B cell (primary cell): ENCODE results near the gene CFAP65. TPM values are rescaled to one million over a fixed set of nuclear protein-coding genes. Genes with fewer than 3 reads are reported as not detected.

Experiments used
- ATAC-seq: fragments of 200-7000 bp; cut with Tn5 transposase; one replicate; pipeline ENCODE4 v1.10.0; 2021; ENCODE audit warnings: low read depth, mild to moderate bottlenecking, moderate number of reproducible peaks, moderate library complexity
- CTCF ChIA-PET: fragments of 350-600 bp; sonication (Branson Sonifier 250); formaldehyde crosslinking; loops from one replicate; lab custom pipeline; 2021; ENCODE audit warnings: antibody characterized with exemption, inconsistent platforms; lab: Charles Lee
- POLR2A ChIA-PET: fragments of 350-600 bp; sonication (Branson Sonifier 250); formaldehyde crosslinking; loops from one replicate; lab custom pipeline; 2021; ENCODE audit warnings: antibody characterized with exemption; lab: Charles Lee
- DNase-seq: peaks from one replicate; pipeline ENCODE4 v3.0.0; 2013
- H2AFZ ChIP-seq: 2 replicates; pipeline ENCODE4 v1.6.1; 2012; ENCODE audit warnings: mild to moderate bottlenecking, low read depth, low read length; ENCODE audit not compliant: insufficient read depth, poor library complexity, severe bottlenecking
- H3K27ac ChIP-seq, 2 donors: 1 replicate in 1 of 2; 2 replicates in 1 of 2; pipeline ENCODE4 v1.5.1; 2012 to 2013; ENCODE audit warnings: low read length in 2 of 2, mild to moderate bottlenecking in 2 of 2, moderate library complexity in 1 of 2
- H3K27me3 ChIP-seq, 4 experiments: fragments of 200-600 bp in 1 of 4; sonication (generic) in 1 of 4; replicated peaks in 1 of 4; 1 replicate in 2 of 4; 2 replicates in 2 of 4; pipeline versions ENCODE4 v1.6.1 to v1.7.0; 2013 to 2016; ENCODE audit warnings: low read length in 3 of 4, mild to moderate bottlenecking in 2 of 4, mixed read lengths in 1 of 4, moderate library complexity in 1 of 4; ENCODE audit not compliant: insufficient read depth in 4 of 4, control insufficient read depth in 3 of 4; ENCODE audit errors: control extremely low read depth in 1 of 4
- H3K36me3 ChIP-seq, 2 experiments: replicated peaks in 1 of 2; 1 replicate in 1 of 2; 2 replicates in 1 of 2; pipeline versions ENCODE4 v1.6.1 to v1.7.1; 2013; ENCODE audit warnings: low read length in 1 of 2; ENCODE audit not compliant: insufficient read depth in 2 of 2, control insufficient read depth in 1 of 2; ENCODE audit errors: control extremely low read depth in 1 of 2, extremely low read depth in 1 of 2
- H3K4me1 ChIP-seq, 2 donors: fragments of 200-600 bp in 1 of 2; sonication (generic) in 1 of 2; 1 replicate in 1 of 2; 2 replicates in 1 of 2; pipeline versions ENCODE4 v1.5.1 to v1.6.1; 2013 to 2017; ENCODE audit warnings: low read length in 2 of 2; ENCODE audit not compliant: control insufficient read depth in 2 of 2, insufficient read depth in 2 of 2
- H3K4me2 ChIP-seq: replicated peaks from 2 replicates; pipeline ENCODE3; 2012; ENCODE audit warnings: mild to moderate bottlenecking, low read depth, low read length; ENCODE audit not compliant: poor library complexity, severe bottlenecking
- H3K4me3 ChIP-seq, 5 experiments: fragments of 200-600 bp in 1 of 5; sonication (generic) in 1 of 5; 1 replicate in 3 of 5; 2 replicates in 2 of 5; pipeline versions ENCODE4 v1.5.1 to v1.7.0; 2011 to 2016; ENCODE audit warnings: low read length in 4 of 5, mild to moderate bottlenecking in 4 of 5, low read depth in 2 of 5, control low read depth in 1 of 5, moderate library complexity in 1 of 5; ENCODE audit not compliant: insufficient read depth in 1 of 5; ENCODE audit errors: control extremely low read depth in 1 of 5, extremely low read depth in 1 of 5
- H3K79me2 ChIP-seq: fragments of 200-600 bp; sonication (generic); one replicate; pipeline ENCODE4 v1.6.0; 2016; ENCODE audit warnings: low read length; ENCODE audit not compliant: control insufficient read depth, insufficient read depth
- H3K9ac ChIP-seq: fragments of 200-600 bp; sonication (generic); 2 replicates; pipeline ENCODE4 v1.6.1; 2017; ENCODE audit warnings: mild to moderate bottlenecking, low read length, moderate library complexity
- H3K9me3 ChIP-seq, 3 donors: one replicate each; pipeline versions ENCODE4 v1.6.1 to v1.7.1; 2013; ENCODE audit warnings: low read length in 2 of 3; ENCODE audit not compliant: control insufficient read depth in 2 of 3, insufficient read depth in 1 of 3; ENCODE audit errors: control extremely low read depth in 1 of 3
- H4K20me1 ChIP-seq: 2 replicates; pipeline ENCODE4 v1.6.0; 2012; ENCODE audit warnings: mild to moderate bottlenecking, low read length; ENCODE audit not compliant: insufficient read depth, control insufficient read depth, poor library complexity, severe bottlenecking
- H3K27ac Mint-ChIP-seq: one replicate; pipeline ENCODE4 v1.8.0; 2021; ENCODE audit warnings: mixed read lengths
- H3K27me3 Mint-ChIP-seq: one replicate; pipeline ENCODE4 v1.8.0; 2021; ENCODE audit warnings: mixed read lengths
- H3K4me1 Mint-ChIP-seq: one replicate; pipeline ENCODE4 v1.8.0; 2021; ENCODE audit warnings: mixed read lengths
- H3K4me3 Mint-ChIP-seq: one replicate; pipeline ENCODE4 v1.8.0; 2021; ENCODE audit warnings: mixed read lengths
- H3K9me3 Mint-ChIP-seq: one replicate; pipeline ENCODE4 v1.8.0; 2022; ENCODE audit warnings: mixed read lengths; ENCODE audit not compliant: insufficient read depth
- EZH2 ChIP-seq: IDR thresholded peaks from 2 replicates; pipeline ENCODE4 v1.6.1; 2012; ENCODE audit warnings: borderline replicate concordance, low read depth, mild to moderate bottlenecking, moderate library complexity, low read length; ENCODE audit not compliant: insufficient read depth, poor library complexity, severe bottlenecking
- WGBS: methylation state at CpG from one replicate; pipeline ENCODE4 v1.1.5; 2013; ENCODE audit warnings: missing lambda C conversion rate; ENCODE audit not compliant: insufficient coverage; 5-methylcytosine and 5-hydroxymethylcytosine counted together
- intact Hi-C: fragments of 100-400 bp; cut with micrococcal nuclease; formaldehyde crosslinking; loops from one replicate; pipeline ENCODE4 v1.10.0; 2022
- polyA plus RNA-seq: library from polyadenylated mRNA; depleted of rRNA; stranded (reverse); fragments of >200 nt; gene quantifications from 2 replicates; pipeline ENCODE4 v1.2.3, GENCODE V29; 2012
- total RNA-seq, 2 donors: library from RNA; stranded (reverse); fragments of 120-200 nt in 1 of 2; gene quantifications; 1 replicate in 1 of 2; 2 replicates in 1 of 2; pipeline versions ENCODE4 v1.2.3 to v1.2.4, GENCODE V29; 2013 to 2022
- TF ChIP-seq, protein P1 (sequence below): fragments of 200-600 bp; IDR thresholded peaks from one replicate; pipeline ENCODE4 v1.8.0; 2022; ENCODE audit warnings: antibody characterized with exemption, mild to moderate bottlenecking

CFAP65 gene
- total and polyA plus RNA-seq, 2 donors (not counting 1 experiment from before 2014, with no cell fraction given), result not detected

DNA sequence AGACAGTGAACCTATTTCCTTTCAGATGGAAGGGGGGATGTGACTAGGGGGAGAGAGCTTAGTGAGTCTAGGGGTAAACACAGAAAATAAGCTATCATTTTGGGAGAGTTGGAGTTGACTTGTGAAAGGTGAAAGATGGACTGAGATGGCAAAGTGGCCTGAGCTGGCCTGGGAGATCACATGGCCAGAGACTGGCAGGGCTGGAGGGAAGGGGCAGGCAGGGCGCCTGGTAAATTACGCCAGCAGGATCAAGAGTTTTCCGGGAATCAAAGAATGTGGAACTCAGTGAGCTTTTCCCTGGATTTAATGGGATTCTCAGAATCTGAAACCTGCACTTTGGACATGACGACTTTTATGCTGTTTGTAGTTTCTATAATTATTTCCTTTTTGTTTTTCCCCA is 841 bp upstream of the CFAP65 start:
- ChIA-PET POLR2A (no interaction called here), CTCF (interaction anchor here (1.3 to 1.7 kb wide), 3 partner anchors 12 to 38 kb away, joined by 3 to 7 read pairs (median 3); no protein-coding TSS in a partner anchor)
- no peak overlapping the region for H3K9ac ChIP-seq
- H3K79me2 ChIP-seq, result no peaks in the 10 kb centered on the region
- TF ChIP-seq EZH2, result no peak
- TF ChIP-seq, protein P1, sequence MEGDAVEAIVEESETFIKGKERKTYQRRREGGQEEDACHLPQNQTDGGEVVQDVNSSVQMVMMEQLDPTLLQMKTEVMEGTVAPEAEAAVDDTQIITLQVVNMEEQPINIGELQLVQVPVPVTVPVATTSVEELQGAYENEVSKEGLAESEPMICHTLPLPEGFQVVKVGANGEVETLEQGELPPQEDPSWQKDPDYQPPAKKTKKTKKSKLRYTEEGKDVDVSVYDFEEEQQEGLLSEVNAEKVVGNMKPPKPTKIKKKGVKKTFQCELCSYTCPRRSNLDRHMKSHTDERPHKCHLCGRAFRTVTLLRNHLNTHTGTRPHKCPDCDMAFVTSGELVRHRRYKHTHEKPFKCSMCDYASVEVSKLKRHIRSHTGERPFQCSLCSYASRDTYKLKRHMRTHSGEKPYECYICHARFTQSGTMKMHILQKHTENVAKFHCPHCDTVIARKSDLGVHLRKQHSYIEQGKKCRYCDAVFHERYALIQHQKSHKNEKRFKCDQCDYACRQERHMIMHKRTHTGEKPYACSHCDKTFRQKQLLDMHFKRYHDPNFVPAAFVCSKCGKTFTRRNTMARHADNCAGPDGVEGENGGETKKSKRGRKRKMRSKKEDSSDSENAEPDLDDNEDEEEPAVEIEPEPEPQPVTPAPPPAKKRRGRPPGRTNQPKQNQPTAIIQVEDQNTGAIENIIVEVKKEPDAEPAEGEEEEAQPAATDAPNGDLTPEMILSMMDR, result no peak
- peaks cover 0 to 52% (median 28%) of the 10 kb centered on the region in 4 experiments for H3K27me3 ChIP-seq
- H3K4me1 ChIP-seq, result no peaks in the 10 kb centered on the region
- H3K9me3 ChIP-seq, result peaks cover 0 to 8% (median 0%) of the 10 kb centered on the region in 3 donors
- ATAC-seq (no peak), DNase-seq (no peak)
- intact Hi-C loops, result no loop called here
- Mint-ChIP-seq H3K27ac (no peak overlapping the region), H3K4me1 (peaks cover 6% of the 10 kb centered on the region), H3K27me3 (peaks cover 59% of the 10 kb centered on the region), H3K9me3 (no peaks in the 10 kb centered on the region), H3K4me3 (no peak overlapping the region)
- 88% methylated on average over 3 of the region's 4 CpGs for WGBS
- H2AFZ ChIP-seq, result no peak overlapping the region
- no peak overlapping the region for H3K4me3 ChIP-seq
- H3K36me3 ChIP-seq, result no peaks in the 10 kb centered on the region
- H3K27ac ChIP-seq, result no peak overlapping the region
- H4K20me1 ChIP-seq, result no peaks in the 10 kb centered on the region
- H3K4me2 ChIP-seq, result no peak overlapping the region

DNA sequence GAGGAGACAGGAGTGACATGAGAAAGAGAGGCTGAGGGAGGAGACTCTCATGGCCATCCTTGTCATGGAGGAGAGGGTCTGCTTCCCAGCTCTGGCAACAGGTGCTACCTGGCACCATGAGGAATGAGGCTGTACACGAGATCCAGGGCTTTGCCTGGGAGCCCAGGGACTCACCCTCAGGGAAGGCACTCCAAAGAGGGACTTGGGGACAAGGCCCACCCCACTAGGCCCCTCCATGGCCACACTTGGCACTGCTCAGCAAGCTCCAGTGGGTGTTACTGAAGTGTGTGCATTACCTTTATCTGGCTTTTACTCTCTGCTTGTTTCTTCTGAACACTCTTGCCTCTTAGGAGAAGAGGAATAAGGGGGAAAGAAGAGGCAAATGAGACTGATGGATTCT is 2.7 kb downstream of the CFAP65 start:
- Histone ChIP-seq H3K27me3 (peaks cover 0 to 49% (median 24%) of the 10 kb centered on the region in 4 experiments), H3K4me3 (no peak overlapping the region), H3K79me2 (no peaks in the 10 kb centered on the region), H3K4me2 (no peak overlapping the region), H3K27ac (no peak overlapping the region), H3K9ac (no peak overlapping the region), H2AFZ (no peak overlapping the region), H3K4me1 (no peaks in the 10 kb centered on the region), H3K9me3 (peaks cover 0 to 8% (median 0%) of the 10 kb centered on the region in 3 donors), H3K36me3 (no peaks in the 10 kb centered on the region), H4K20me1 (no peaks in the 10 kb centered on the region)
- H3K4me1 Mint-ChIP-seq, result peaks cover 6% of the 10 kb centered on the region
- H3K27me3 Mint-ChIP-seq, result peaks cover 67% of the 10 kb centered on the region
- H3K9me3 Mint-ChIP-seq, result no peaks in the 10 kb centered on the region
- no peak for DNase-seq
- intact Hi-C loops, result no loop called here
- ChIA-PET CTCF (interaction anchor here (1.0 to 1.4 kb wide), 2 partner anchors 9 to 19 kb away, joined by 3 read pairs; no protein-coding TSS in a partner anchor), POLR2A (no interaction called here)
- 11% methylated on average over 1 of the region's 1 CpG for WGBS
- no peak for ATAC-seq
- TF ChIP-seq, protein P1, result no peak
- no peak for TF ChIP-seq EZH2
- H3K4me3 Mint-ChIP-seq, result no peak overlapping the region
- no peak overlapping the region for H3K27ac Mint-ChIP-seq
